Measurements from ENCODE around the gene CNTN4. TPM values are rescaled to one million over a fixed set of nuclear protein-coding genes. Genes with fewer than 3 reads are reported as not detected.

The CNTN4 gene
- total RNA-seq, 1 experiment from 2014 or later: not detected

GRCh38 chr3:2837910-2838309, 739.2 kb downstream of the CNTN4 start:
- H3K27ac Mint-ChIP-seq: no peak overlapping the region

DNA sequence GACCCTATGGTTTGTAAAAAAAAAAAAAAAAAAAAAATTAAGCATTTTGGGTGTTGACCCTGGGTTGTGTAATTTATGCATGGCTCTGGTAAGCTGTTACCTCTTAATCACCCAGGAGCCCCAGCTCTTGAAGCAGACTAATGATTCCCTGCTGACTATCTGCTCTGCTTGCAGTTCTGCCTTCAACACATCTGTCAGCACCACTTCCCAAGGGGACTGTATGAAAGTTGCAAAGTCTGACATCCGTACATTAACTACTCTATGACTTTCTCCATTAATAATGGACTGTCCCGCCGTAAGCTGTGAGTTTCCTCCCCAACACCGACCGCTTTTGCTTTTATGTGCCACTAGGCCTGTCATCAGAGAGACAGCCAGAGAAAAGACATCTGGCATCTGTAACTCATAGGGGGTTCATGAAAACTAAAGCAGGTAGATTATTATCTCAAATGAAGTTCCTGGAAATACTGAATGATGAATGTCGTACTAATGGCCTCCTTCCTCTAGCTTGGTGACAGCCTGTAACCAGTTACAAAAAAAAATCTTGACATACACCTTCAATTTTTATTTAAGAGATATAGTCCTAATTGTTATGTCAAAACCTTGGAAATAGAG, 740.0 kb downstream of the CNTN4 start:
- no peak for ATAC-seq
- Mint-ChIP-seq H3K4me1 (no peaks in the 10 kb centered on the region), H3K36me3 (peaks cover 45% of the 10 kb centered on the region), H3K9me3 (peaks cover 67% of the 10 kb centered on the region), H3K27ac (no peak overlapping the region), H3K27me3 (ENCODE audit: low read depth) (peaks cover 4% of the 10 kb centered on the region), H3K4me3 (no peak overlapping the region)
- CTCF ChIA-PET: no interaction called here
- POLR2A ChIA-PET: no interaction called here
- TF ChIP-seq, protein P1, sequence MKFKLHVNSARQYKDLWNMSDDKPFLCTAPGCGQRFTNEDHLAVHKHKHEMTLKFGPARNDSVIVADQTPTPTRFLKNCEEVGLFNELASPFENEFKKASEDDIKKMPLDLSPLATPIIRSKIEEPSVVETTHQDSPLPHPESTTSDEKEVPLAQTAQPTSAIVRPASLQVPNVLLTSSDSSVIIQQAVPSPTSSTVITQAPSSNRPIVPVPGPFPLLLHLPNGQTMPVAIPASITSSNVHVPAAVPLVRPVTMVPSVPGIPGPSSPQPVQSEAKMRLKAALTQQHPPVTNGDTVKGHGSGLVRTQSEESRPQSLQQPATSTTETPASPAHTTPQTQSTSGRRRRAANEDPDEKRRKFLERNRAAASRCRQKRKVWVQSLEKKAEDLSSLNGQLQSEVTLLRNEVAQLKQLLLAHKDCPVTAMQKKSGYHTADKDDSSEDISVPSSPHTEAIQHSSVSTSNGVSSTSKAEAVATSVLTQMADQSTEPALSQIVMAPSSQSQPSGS (CRISPR knock-in tag; IDR thresholded peaks at IDR 0.05; ENCODE audit: borderline replicate concordance, low read depth): no peak
- TF ChIP-seq ARID4B (CRISPR knock-in tag; IDR thresholded peaks at IDR 0.05; ENCODE audit: borderline replicate concordance): no peak
- TF ChIP-seq PRDM15 (CRISPR knock-in tag; IDR thresholded peaks at IDR 0.05): no peak
- TF ChIP-seq GRHL2 (CRISPR knock-in tag; IDR thresholded peaks at IDR 0.05; ENCODE audit: insufficient replicate concordance, severe bottlenecking): no peak
- TF ChIP-seq NR2C2 (CRISPR knock-in tag; IDR thresholded peaks at IDR 0.05): no peak
- no peak for TF ChIP-seq ZNF671 (CRISPR knock-in tag; IDR thresholded peaks at IDR 0.05)
- DNase-seq (ENCODE audit: low spot score): no peak

More at GRCh38 chr3:2837910-2838309, 739.2 kb downstream of the CNTN4 start:
- no peak for ATAC-seq
- Mint-ChIP-seq H3K36me3 (peaks cover 43% of the 10 kb centered on the region), H3K4me3 (no peak overlapping the region), H3K27me3 (ENCODE audit: low read depth) (peaks cover 3% of the 10 kb centered on the region), H3K9me3 (peaks cover 64% of the 10 kb centered on the region), H3K4me1 (no peaks in the 10 kb centered on the region)
- ChIA-PET POLR2A (no interaction called here), CTCF (no interaction called here)
- DNase-seq (ENCODE audit: low spot score): no peak
- TF ChIP-seq NFYB (CRISPR knock-in tag; conservative IDR thresholded peaks at IDR 0.05; ENCODE audit: low read depth) (no peak), AFF4 (CRISPR knock-in tag; IDR thresholded peaks at IDR 0.05; ENCODE audit: borderline replicate concordance) (no peak)
